ENCODE measurements around the gene PRRG2.

- TF ChIP-seq CTCF (IDR thresholded peaks at IDR 0.05) (no peak), RXRA (IDR thresholded peaks at IDR 0.05; ENCODE audit: borderline replicate concordance, low read depth) (no peak), GATA2 (CRISPR knock-in tag; IDR thresholded peaks at IDR 0.05) (no peak), RCOR1 (IDR thresholded peaks at IDR 0.05; ENCODE audit: low read length) (no peak), GABPA (IDR thresholded peaks at IDR 0.05; ENCODE audit: low read depth) (no peak), USF2 (IDR thresholded peaks at IDR 0.05; ENCODE audit: borderline replicate concordance, low read depth, low read length) (no peak), MEF2A (IDR thresholded peaks at IDR 0.05; ENCODE audit: borderline replicate concordance, low read depth) (no peak)
- TF ChIP-seq, protein P1, sequence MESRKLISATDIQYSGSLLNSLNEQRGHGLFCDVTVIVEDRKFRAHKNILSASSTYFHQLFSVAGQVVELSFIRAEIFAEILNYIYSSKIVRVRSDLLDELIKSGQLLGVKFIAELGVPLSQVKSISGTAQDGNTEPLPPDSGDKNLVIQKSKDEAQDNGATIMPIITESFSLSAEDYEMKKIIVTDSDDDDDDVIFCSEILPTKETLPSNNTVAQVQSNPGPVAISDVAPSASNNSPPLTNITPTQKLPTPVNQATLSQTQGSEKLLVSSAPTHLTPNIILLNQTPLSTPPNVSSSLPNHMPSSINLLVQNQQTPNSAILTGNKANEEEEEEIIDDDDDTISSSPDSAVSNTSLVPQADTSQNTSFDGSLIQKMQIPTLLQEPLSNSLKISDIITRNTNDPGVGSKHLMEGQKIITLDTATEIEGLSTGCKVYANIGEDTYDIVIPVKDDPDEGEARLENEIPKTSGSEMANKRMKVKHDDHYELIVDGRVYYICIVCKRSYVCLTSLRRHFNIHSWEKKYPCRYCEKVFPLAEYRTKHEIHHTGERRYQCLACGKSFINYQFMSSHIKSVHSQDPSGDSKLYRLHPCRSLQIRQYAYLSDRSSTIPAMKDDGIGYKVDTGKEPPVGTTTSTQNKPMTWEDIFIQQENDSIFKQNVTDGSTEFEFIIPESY (IDR thresholded peaks at IDR 0.05; ENCODE audit: borderline replicate concordance, low read depth), result no peak
- TF ChIP-seq, protein P2, sequence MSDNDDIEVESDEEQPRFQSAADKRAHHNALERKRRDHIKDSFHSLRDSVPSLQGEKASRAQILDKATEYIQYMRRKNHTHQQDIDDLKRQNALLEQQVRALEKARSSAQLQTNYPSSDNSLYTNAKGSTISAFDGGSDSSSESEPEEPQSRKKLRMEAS (IDR thresholded peaks at IDR 0.05; ENCODE audit: low read depth), result no peak
Measured at GRCh38 chr19:49556412-49557398, 24.4 kb upstream of the PRRG2 start.

All from SK-N-SH (cell line).